ENCODE results near the gene TYW5.

DNA sequence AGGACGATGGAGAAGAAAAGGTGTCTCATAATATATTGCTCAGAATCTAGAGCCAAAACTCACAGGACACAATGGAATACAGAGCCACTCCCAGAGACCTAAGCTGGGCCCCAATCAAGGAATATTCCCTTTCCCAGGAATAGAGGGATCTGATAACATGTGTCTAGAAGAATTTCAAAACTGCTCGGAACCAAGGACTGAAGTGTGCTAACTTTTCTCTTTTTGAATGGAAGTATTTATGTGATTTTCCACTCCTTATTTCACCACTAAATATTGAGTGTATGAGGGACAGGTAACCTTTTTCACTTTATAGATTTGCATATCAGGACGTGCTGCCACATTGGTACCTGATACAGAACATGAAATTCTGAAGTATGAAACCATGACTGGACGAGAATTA lies 53.3 kb downstream of the TYW5 start:
- TF ChIP-seq POLR2A (IDR thresholded peaks at IDR 0.05; ENCODE audit: low read length): no peak
- TF ChIP-seq GATA1 (IDR thresholded peaks at IDR 0.05; ENCODE audit: low read depth, low read length): no peak

Measured in erythroblast (primary cell).